Panc1 (cell line): Measurements from ENCODE around the gene GRK3. TPM values are rescaled to one million over a fixed set of nuclear protein-coding genes. Genes with fewer than 3 reads are reported as not detected.

Experiments
- ATAC-seq: fragments of 200-7000 bp; cut with Tn5 transposase; 2 replicates; pipeline ENCODE4 v1.9.1; 2020; ENCODE audit warnings: mild to moderate bottlenecking, moderate library complexity
- BruUV-seq: library from RNA; stranded (reverse); fragments of 400-500 nt; replicated peaks from 2 replicates; lab custom pipeline; 2021; lab: Mats Ljungman, UMichigan
- CTCF ChIA-PET: fragments of 300-600 bp; sonication (Branson Sonifier 250); formaldehyde crosslinking; loops from one replicate; lab custom pipeline; 2022; ENCODE audit warnings: antibody characterized with exemption; lab: Charles Lee
- POLR2A ChIA-PET: fragments of 300-600 bp; sonication (Branson Sonifier 250); formaldehyde crosslinking; loops from one replicate; lab custom pipeline; 2022; ENCODE audit warnings: antibody characterized with exemption; lab: Charles Lee
- DNase-seq: peaks from one replicate; pipeline ENCODE4 v3.0.0-alpha.2; 2010; ENCODE audit warnings: low read depth, low spot score
- H3K27ac ChIP-seq: 2 replicates; pipeline ENCODE4 v1.5.1; 2011; ENCODE audit warnings: mild to moderate bottlenecking, low read length, inconsistent platforms
- H3K27me3 ChIP-seq: fragments of 200-500 bp; sonication (Bioruptor generic); 2 replicates; pipeline ENCODE4 v1.6.0; 2014; ENCODE audit warnings: low read length, inconsistent platforms; ENCODE audit not compliant: control insufficient read depth, insufficient read depth
- H3K36me3 ChIP-seq: fragments of 200-500 bp; sonication (Bioruptor generic); 2 replicates; pipeline ENCODE4 v1.5.1; 2014; ENCODE audit warnings: inconsistent platforms, mild to moderate bottlenecking, low read length, moderate library complexity; ENCODE audit not compliant: control insufficient read depth, insufficient read depth
- H3K4me1 ChIP-seq: 2 replicates; pipeline ENCODE4 v1.5.1; 2011; ENCODE audit warnings: inconsistent platforms, mild to moderate bottlenecking, low read length, moderate library complexity; ENCODE audit not compliant: control insufficient read depth, insufficient read depth
- H3K4me3 ChIP-seq, 2 experiments: 2 replicates each; pipeline ENCODE4 v1.5.1; 2011 to 2012; ENCODE audit warnings: low read depth in 2 of 2, low read length in 2 of 2, mild to moderate bottlenecking in 2 of 2, inconsistent platforms in 1 of 2, moderate library complexity in 1 of 2
- H3K9me3 ChIP-seq: fragments of 200-500 bp; sonication (Bioruptor generic); 2 replicates; pipeline ENCODE4 v1.5.1; 2014; ENCODE audit warnings: low read depth, mild to moderate bottlenecking, inconsistent platforms, low read length, moderate library complexity; ENCODE audit not compliant: control insufficient read depth, insufficient read depth
- POLR2AphosphoS5 ChIP-seq: IDR thresholded peaks from 2 replicates; pipeline ENCODE4 v1.6.1; 2012; ENCODE audit warnings: mild to moderate bottlenecking, low read depth, low read length, moderate library complexity
- REST ChIP-seq, 2 experiments: IDR thresholded peaks; 2 replicates each; pipeline ENCODE4 v1.6.1; 2011 to 2012; ENCODE audit warnings: low read depth in 2 of 2, control low read depth in 1 of 2, low read length in 1 of 2, mild to moderate bottlenecking in 1 of 2, moderate library complexity in 1 of 2; ENCODE audit not compliant: insufficient read depth in 1 of 2
- SIN3A ChIP-seq: IDR thresholded peaks from 2 replicates; pipeline ENCODE4 v1.6.1; 2012; ENCODE audit warnings: low read depth, mild to moderate bottlenecking, low read length, moderate library complexity, borderline replicate concordance; ENCODE audit not compliant: insufficient read depth
- TCF7L2 ChIP-seq: IDR thresholded peaks from 2 replicates; pipeline ENCODE4 v1.6.1; 2011; ENCODE audit warnings: mild to moderate bottlenecking, low read depth, low read length, inconsistent platforms
- in situ Hi-C: cut with HindIII; loops from 2 replicates; pipeline ENCODE4 v1.10.0; 2016; ENCODE audit warnings: low sequenced_read_pairs, low pct_unique_long_range_greater_than_20kb
- intact Hi-C: fragments of 100-400 bp; cut with micrococcal nuclease; formaldehyde crosslinking; loops from one replicate; pipeline ENCODE4 v1.10.0; 2022; ENCODE audit not compliant: unreplicated experiment
- total RNA-seq: library from RNA; stranded (reverse); gene quantifications from one replicate; pipeline ENCODE4 v1.2.1, GENCODE V29; 2021; ENCODE audit not compliant: unreplicated experiment
- TF ChIP-seq, protein P1 (sequence below): fragments of 450-650 bp; IDR thresholded peaks from 2 replicates; pipeline ENCODE4 v1.5.1; 2017; ENCODE audit warnings: mild to moderate bottlenecking

GRK3 gene
- total RNA-seq, 1 experiment from 2014 or later: 12.0 TPM

- intact Hi-C loops: no loop called here
- H3K4me1 ChIP-seq: no peaks in the 10 kb centered on the region
- in situ Hi-C loops: no loop called here
- BruUV-seq: no TSS peak
- H3K27ac ChIP-seq: no peak overlapping the region
- TF ChIP-seq TCF7L2 (no peak), POLR2AphosphoS5 (no peak), SIN3A (no peak), REST (IDR thresholded peaks at IDR 0.05; ENCODE audit: insufficient read depth in 1 of 2, low read depth in 2 of 2, low read length in 1 of 2) (no peak)
- TF ChIP-seq, protein P1, sequence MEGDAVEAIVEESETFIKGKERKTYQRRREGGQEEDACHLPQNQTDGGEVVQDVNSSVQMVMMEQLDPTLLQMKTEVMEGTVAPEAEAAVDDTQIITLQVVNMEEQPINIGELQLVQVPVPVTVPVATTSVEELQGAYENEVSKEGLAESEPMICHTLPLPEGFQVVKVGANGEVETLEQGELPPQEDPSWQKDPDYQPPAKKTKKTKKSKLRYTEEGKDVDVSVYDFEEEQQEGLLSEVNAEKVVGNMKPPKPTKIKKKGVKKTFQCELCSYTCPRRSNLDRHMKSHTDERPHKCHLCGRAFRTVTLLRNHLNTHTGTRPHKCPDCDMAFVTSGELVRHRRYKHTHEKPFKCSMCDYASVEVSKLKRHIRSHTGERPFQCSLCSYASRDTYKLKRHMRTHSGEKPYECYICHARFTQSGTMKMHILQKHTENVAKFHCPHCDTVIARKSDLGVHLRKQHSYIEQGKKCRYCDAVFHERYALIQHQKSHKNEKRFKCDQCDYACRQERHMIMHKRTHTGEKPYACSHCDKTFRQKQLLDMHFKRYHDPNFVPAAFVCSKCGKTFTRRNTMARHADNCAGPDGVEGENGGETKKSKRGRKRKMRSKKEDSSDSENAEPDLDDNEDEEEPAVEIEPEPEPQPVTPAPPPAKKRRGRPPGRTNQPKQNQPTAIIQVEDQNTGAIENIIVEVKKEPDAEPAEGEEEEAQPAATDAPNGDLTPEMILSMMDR: no peak
- ChIA-PET CTCF (no interaction called here), POLR2A (no interaction called here)
- H3K4me3 ChIP-seq: no peak overlapping the region
- no peak for ATAC-seq
- H3K9me3 ChIP-seq: no peaks in the 10 kb centered on the region
- H3K36me3 ChIP-seq: no peaks in the 10 kb centered on the region
- no peaks in the 10 kb centered on the region for H3K27me3 ChIP-seq
- no peak for DNase-seq
These were observed 175.3 kb downstream of the GRK3 start for GRCh38 chr22:25739659-25740344.

- CTCF ChIA-PET: no interaction called here
- H3K9me3 ChIP-seq: no peaks in the 10 kb centered on the region
- H3K4me1 ChIP-seq: no peaks in the 10 kb centered on the region
- H3K4me3 ChIP-seq: no peak within 1 kb of the TSS
- no peak for DNase-seq
- POLR2A ChIA-PET: no interaction called here
- TF ChIP-seq REST (IDR thresholded peaks at IDR 0.05; ENCODE audit: insufficient read depth in 1 of 2, low read depth in 2 of 2, low read length in 1 of 2): no peak
- TF ChIP-seq, protein P1: no peak
- no peak for TF ChIP-seq SIN3A
- TF ChIP-seq TCF7L2: no peak
- no peak for TF ChIP-seq POLR2AphosphoS5
- in situ Hi-C loops: no loop called here
- no peak within 1 kb of the TSS for H3K27ac ChIP-seq
- ATAC-seq: no peak
- BruUV-seq: no TSS peak
- no peaks in the 10 kb centered on the region for H3K36me3 ChIP-seq
- intact Hi-C loops: no loop called here
- no peaks in the 10 kb centered on the region; the same call in 1 of the 2 replicates for H3K27me3 ChIP-seq
These were observed 177.5 kb downstream of the GRK3 start, which contains the start of gene MYO18B for GRCh38 chr22:25741692-25742626. TSS of gene MYO18B (plus strand) at chr22:25742188. CDS start at chr22:25761093, 18,905 bp downstream.
